Activated CD4-positive, alpha-beta T cell treated with anti-CD3 and anti-CD28 coated beads, Interleukin-2, amount 50 U/mL, for 4 hours (primary cell): ENCODE data around the gene DNAJB13.
A peak's percentile ranks its signal among the peaks of the same experiment; 100 is the strongest.

Experiments used
- DNase-seq, 2 experiments: peaks; one replicate each; pipeline ENCODE4 v3.0.0-alpha.2; 2020

DNAJB13 gene

GRCh38 chr11:74001822-74002286, 51.0 kb downstream of the DNAJB13 start:
- DNase-seq: no peak

DNA sequence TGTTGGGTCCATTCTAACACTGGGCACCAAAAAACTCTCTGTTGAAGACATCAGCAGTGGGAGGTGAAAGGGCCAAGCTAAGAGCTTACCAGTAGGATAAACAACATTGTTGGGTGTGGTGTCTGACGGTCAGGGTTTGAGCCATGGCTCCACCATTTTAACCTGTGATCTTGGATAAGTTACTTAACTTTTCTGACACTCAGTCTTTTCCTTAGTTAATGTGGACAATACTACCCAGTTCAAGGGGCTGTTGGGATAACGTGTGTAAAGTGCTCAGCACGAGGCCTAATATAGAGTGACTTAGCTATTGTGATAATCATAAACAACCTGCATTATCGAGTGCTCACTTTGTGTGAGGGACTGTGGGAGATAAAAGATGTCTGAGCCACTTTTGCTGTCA, 52.0 kb downstream of the DNAJB13 start:
- DNase-seq: no peak

GRCh38 chr11:74004046-74004695, 53.3 kb downstream of the DNAJB13 start:
- DNase-seq: no peak

- DNase-seq: peak; percentile 77 to 80
Measured at GRCh38 chr11:74004759-74005615, 54.2 kb downstream of the DNAJB13 start.

DNA sequence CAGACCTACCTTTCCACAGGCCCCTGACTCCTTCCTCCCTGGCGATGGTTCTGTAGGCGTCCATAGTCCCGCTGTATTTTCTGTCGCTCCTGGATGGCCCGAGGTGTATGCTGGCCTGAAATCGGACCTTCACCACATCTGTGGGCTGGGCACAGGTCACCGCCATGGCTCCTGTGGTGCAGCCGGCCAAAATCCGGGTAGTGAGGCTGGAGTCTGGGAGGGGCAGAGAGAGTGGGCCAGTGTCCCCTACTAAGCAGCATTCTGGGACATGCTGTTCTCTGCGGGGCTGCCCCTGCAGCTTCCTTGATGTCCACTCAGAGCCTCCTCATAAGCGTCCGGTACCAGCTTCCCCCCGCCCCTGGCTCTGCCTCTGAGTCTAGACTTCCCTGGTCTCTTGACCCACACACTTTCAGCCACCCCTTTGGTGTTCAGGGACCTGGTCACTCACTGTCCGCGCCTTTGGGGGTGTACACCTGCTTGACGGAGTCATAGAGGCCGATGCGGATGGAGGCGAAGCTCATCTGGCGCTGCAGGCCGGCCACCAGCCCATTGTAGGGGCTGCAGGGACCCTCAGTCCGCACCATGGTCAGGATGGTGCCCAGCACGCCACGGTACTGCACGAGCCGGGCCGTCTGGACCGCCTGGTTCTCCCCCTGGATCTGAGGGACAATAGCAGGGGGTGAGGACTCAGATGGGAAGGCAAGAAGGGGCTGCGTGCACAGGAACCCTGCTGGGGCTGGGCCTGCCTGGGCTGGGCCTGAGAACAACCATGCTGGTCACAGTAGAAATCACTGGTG, 55.1 kb downstream of the DNAJB13 start:
- DNase-seq: no peak

- DNase-seq: no peak
Measured at GRCh38 chr11:74006743-74007304, 56.0 kb downstream of the DNAJB13 start.

DNA sequence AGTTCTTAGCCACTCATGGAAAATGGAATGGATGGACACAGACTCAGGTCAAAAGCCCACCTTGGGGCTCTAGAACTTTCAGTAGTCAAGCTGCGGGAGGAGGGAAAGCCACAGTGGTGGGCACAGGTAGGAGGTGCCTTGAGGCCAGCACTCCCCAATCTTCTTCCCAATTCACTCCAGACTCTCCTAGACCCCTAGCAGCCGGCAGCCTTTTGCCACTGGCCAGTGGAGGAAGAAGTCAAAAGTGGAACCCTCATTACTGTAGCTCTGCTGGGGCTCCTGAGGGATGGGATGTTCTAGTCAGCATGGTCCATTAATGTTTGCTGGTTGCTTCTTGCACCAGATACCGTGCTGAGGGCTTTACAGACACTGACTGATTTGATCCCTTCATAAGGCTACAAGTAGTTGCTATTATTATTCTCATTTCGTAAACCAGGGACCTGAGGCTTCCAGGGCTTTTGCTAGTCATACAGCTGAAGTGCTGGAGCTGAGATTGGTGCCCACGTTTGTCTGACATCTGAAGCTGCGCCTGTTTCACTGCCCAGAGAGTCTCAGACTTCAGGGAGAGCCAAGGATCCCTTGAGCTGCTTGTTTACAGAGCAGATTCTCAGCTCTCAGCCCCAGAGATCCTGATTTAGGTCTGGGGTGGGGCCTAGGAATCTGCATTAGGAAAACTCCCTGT, 57.0 kb downstream of the DNAJB13 start:
- DNase-seq: no peak

- DNase-seq: no peak
Measured at GRCh38 chr11:74008373-74009229, 57.8 kb downstream of the DNAJB13 start, which contains the start of gene UCP3. UCP3 (minus strand) TSS chr11:74009085; CDS start chr11:74007042, 2,043 bp downstream.

GRCh38 chr11:74009230-74009547, 58.4 kb downstream of the DNAJB13 start:
- DNase-seq: no peak

DNA sequence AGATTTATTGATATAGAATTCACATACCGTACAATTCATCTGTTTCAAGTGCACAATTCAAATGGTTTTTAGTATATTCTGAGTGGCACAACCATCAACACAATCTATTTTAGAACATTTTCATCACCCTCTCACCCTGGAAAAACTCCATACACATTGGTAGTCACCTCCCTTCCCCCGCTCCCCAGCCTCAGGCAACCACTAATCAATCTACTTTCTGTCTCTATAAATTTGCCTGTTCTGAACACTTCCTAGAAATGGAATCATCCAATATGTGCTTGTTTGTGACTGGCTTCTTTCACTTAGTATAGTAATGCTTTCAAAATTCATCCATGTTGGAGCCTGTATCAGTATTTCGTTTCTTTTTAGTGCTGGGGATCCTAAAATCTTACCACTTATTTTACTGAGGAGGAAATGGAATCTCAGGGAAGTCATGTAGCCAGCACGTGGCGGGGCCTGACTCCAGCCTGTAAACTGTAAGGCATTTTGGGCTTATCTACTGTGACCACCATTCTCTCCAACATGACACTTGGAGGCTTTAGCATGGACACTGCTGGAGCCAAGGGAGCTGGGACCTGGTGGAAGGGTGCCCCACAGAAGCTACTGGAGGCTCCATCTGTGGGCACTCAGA, 59.0 kb downstream of the DNAJB13 start:
- no peak for DNase-seq

DNA sequence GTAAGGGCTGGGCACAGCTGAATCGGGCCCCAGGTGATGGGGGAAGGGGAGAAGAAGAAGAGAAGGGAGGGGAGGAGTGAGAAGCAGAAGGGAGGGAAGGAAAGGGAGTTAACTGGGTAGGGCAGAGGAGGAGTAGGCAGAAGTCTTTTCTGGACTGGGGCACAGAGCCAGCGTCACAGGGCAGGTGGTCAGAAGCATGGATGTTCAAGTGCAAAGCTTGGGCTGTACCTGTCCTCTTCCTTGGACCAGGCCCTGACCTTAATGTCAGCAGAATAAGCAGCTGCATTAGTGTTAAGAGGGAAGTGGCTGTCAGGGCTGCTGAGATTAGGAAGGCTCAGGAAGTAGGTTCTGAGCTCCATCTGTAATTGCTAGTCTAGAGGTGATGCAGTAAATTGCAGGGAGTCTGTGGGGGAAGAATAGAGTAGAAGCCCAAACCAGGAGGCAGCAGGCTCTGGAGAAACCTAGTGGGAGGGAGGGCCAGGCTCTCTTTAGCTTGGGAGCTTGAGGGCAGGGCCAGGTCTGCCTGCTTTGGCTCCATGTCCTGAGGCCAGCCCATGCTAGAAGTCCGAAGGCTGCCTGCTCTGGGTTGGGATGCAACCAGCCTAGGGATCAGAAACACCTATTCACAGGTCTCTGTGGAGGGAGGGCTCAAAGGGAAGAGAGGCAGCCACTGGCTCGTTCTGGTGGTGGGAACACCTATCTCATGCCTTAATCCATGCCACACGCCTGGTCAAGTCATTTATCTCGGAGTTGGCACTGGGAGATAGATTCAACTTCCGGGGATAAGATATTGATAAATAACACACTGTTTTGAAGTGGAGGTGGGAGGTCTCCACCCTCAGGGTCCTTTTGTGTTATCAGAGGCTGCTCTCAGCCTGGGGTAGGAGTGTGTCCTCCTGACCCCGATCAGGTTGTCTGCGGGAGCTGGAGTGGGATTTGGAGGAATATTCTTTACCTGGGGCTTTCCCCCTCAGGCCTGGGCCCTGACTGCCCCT, 59.8 kb downstream of the DNAJB13 start:
- DNase-seq: no peak

DNA sequence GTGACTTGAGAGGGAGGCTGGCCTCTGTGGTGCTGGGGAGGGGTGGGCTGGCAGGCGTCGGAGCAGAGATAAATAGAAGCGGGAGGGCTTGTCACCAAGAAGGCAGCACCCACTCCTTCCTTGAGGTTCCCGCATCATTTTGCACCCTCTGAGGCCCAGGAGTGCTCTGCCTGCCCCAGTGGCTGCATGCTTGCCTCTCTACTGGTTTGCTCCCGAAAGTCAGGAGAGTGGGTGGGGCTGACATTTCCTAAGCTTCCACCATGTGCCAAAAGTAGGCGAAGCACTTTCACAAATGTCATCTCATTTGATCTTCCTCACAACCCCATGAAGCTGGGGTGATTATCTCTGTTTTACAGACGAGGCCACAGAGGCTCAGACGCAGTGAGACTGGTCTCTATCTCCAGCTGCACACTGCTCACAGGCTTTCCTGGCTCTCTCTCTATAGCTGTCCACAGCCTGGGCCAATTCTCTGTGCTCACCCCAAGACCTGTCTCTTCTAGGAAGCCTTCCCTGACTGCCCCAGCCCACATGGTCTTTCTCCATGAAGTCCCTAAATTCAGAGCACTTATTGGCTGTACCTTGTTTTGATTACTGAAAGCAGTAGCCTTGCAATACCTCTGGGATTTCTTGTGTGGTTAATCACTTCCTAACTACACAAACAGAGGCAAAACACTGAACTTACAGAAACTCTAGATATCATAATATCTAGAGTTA, 60.7 kb downstream of the DNAJB13 start:
- peak in 1 of 2 experiments; percentile 27 for DNase-seq

DNA sequence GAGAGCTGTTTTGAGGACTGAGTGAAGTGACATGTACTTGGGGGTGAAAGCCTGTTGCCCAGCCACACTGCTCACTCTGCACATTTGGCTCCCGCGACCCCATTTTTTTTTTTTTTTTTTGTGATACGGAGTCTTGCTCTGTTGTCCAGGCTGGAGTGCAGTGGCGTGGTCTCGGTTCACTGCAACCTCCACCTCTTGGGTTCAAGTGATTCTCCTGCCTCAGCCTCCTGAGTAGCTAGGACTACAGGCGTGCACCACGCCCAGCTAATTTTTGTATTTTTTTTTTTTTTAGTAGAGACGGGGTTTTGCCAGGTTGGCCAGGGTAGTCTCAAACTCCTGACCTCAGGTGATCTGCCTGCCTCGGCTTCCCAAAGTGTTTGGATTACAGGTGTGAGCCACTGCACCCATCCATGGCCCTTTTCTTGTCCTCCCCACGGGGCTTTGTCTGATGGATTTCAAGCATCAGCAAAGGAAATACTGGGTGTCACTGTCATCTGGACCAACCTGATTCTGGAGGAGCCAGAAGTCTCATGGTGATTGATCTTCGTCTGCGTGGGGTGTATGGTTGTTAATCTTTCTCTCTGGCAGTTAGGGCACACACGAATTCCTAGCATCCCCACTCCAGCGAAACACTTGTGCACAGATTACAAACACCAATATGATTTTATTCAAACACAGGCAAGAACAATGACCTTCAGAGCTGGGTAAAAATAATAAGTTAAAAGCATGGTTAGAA, 61.4 kb downstream of the DNAJB13 start:
- no peak for DNase-seq

GRCh38 chr11:74013141-74013540, 62.3 kb downstream of the DNAJB13 start:
- no peak for DNase-seq

DNA sequence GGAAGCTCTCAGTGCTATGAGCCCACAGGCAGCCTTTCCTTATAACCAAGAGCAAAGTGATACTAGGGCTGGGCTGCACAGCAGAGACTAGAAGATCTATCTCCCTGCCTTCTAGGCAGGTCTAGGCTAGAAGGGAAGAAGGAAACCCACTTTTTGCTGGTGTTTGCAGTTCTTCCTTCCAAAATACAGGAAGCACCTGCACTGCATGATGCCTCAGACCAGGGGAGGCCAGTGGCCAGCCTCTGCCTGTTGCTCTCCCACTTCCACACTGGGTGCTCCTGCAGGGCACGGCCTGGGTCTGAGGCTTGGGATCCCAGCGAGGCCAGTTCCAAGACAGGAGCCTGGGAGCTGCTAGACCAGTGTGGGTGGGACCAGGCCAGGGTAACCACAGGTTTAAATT, 64.1 kb downstream of the DNAJB13 start:
- DNase-seq: no peak

GRCh38 chr11:74015919-74016684, 65.3 kb downstream of the DNAJB13 start:
- no peak for DNase-seq

- DNase-seq: no peak
Measured at GRCh38 chr11:74017631-74018030, 66.8 kb downstream of the DNAJB13 start.
